Neural crest cell (in vitro differentiated cells): ENCODE measurements around the gene LBHD1. TPM values are rescaled to one million over a fixed set of nuclear protein-coding genes. Genes with fewer than 3 reads are reported as not detected.

Experiments
- DNase-seq: peaks from one replicate; pipeline ENCODE4 v3.0.0; 2021; ENCODE audit warnings: low read depth, mixed read lengths, low spot score
- H3K27ac Mint-ChIP-seq: one replicate; pipeline ENCODE4 v1.8.0; 2021; ENCODE audit warnings: mild to moderate bottlenecking, mixed read lengths; ENCODE audit not compliant: unreplicated experiment
- H3K27me3 Mint-ChIP-seq: 2 replicates; pipeline ENCODE4 v1.8.0; 2021; ENCODE audit warnings: low read depth, mild to moderate bottlenecking, mixed read lengths
- H3K36me3 Mint-ChIP-seq: 2 replicates; pipeline ENCODE4 v1.8.0; 2021; ENCODE audit warnings: low read depth, mild to moderate bottlenecking, mixed read lengths
- H3K4me1 Mint-ChIP-seq: 2 replicates; pipeline ENCODE4 v1.8.0; 2021; ENCODE audit warnings: mixed read lengths
- H3K4me3 Mint-ChIP-seq: one replicate; pipeline ENCODE4 v1.8.0; 2021; ENCODE audit warnings: mild to moderate bottlenecking, mixed read lengths
- H3K9me3 Mint-ChIP-seq: 2 replicates; pipeline ENCODE4 v1.8.0; 2021; ENCODE audit warnings: mixed read lengths
- total RNA-seq: library from RNA; stranded (reverse); gene quantifications from 2 replicates; pipeline ENCODE4 v1.2.1, GENCODE V29; 2021
- TF ChIP-seq, protein P1 (sequence below): fragments of 200-600 bp; sonication (generic); conservative IDR thresholded peaks from 2 replicates; pipeline ENCODE4 v1.5.0; 2021; ENCODE audit warnings: antibody characterized with exemption, mild to moderate bottlenecking

Gene LBHD1
- total RNA-seq, 1 donor from 2014 or later: 7.0 TPM

DNA sequence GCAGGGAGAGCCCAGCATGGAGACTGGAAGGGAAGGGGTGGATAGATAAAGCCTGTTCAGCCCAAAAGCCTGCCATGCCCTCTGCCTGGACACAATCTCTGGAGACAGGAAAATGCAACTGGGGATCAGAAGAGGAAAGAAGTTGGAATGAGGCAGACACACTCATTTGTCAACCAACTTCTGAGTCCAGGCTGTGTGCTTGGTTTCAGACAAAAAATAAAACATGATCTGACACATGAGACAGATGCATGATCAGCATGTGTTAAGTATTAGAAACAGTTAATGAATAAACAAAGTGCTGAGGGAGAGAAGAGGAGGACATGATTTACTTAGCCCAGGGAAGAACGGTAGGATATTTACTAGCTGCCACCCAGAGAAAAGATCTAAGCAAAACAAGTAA is 16.4 kb upstream of the LBHD1 start:
- peaks cover 7% of the 10 kb centered on the region for H3K36me3 Mint-ChIP-seq

DNA sequence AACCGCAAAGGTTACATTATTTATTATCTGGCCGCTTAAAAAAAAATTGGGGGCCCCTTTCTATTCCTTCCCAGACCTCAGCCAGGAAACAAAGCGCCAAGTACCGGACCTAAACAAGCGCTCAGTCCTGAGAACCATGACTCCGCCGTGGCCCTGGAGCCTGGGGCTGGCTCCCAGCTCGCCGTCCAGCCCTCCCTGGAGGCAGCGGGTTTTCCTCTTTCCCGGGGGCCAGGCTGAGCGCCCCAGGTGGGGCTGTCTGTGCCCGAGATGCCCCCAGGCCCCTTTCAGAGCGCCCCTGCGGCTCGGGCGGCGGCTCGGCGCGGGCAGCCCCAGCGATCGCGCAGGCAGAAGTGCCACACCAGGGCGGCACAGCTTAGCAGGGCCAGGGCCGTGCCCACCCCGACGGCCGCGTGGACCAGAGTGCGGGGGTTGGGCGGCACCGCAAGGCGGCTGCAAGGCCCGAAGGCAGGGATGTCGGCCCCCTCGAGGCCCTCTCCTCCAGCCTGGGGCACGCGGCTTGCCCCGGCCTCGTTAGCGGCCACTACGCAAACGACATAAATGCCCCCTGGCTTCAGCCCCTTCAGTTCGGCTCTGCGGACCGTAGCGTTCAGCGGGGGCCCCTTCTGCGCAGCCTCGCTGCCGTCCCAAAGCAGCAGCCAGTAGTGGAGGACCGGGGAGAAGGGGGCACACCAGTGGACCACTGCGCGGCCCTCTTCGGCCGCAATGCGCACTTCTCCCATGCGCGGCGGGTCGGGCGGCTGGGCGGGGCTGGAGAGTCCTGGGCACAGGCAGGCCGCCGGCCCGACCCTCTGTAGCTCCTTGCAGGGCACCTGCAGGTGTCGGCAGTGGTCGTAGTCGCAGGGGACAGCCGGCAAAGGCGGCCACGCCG is 15.7 kb upstream of the LBHD1 start:
- H3K9me3 Mint-ChIP-seq: no peaks in the 10 kb centered on the region
- H3K4me3 Mint-ChIP-seq: no peak overlapping the region
- DNase-seq: no peak

More for the DNA sequence above, 16.4 kb upstream of the LBHD1 start:
- H3K4me1 Mint-ChIP-seq: peaks cover 18% of the 10 kb centered on the region
- DNase-seq: no peak
- H3K4me3 Mint-ChIP-seq: no peak overlapping the region
- H3K27ac Mint-ChIP-seq: no peak overlapping the region
- no peaks in the 10 kb centered on the region for H3K27me3 Mint-ChIP-seq
- H3K9me3 Mint-ChIP-seq: no peaks in the 10 kb centered on the region
- TF ChIP-seq, protein P1, sequence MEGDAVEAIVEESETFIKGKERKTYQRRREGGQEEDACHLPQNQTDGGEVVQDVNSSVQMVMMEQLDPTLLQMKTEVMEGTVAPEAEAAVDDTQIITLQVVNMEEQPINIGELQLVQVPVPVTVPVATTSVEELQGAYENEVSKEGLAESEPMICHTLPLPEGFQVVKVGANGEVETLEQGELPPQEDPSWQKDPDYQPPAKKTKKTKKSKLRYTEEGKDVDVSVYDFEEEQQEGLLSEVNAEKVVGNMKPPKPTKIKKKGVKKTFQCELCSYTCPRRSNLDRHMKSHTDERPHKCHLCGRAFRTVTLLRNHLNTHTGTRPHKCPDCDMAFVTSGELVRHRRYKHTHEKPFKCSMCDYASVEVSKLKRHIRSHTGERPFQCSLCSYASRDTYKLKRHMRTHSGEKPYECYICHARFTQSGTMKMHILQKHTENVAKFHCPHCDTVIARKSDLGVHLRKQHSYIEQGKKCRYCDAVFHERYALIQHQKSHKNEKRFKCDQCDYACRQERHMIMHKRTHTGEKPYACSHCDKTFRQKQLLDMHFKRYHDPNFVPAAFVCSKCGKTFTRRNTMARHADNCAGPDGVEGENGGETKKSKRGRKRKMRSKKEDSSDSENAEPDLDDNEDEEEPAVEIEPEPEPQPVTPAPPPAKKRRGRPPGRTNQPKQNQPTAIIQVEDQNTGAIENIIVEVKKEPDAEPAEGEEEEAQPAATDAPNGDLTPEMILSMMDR: no peak

DNA sequence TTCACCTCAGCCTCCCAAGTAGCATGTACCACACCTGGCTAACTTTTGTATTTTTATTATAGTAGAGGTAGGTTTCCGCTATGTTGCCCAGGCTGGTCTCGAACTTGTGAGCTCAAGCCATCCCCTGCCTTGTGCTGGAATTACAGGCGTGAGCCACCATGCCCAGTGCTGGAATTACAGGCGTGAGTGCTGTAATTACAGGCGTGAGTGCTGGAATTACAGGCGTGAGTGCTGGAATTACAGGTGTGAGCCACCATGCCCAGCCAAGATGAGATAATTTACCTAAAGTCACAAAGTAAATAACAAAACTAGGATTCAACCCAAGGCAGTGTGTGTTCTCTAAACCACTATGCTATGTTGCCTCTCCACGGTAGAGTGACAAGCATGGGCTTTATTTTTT is 10.5 kb upstream of the LBHD1 start:
- no peaks in the 10 kb centered on the region for H3K27me3 Mint-ChIP-seq
- DNase-seq: no peak
- TF ChIP-seq, protein P1: no peak
- no peak overlapping the region for H3K27ac Mint-ChIP-seq
- H3K4me3 Mint-ChIP-seq: no peak overlapping the region
- H3K36me3 Mint-ChIP-seq: peaks cover 5% of the 10 kb centered on the region
- H3K4me1 Mint-ChIP-seq: peaks cover 23% of the 10 kb centered on the region
- no peaks in the 10 kb centered on the region for H3K9me3 Mint-ChIP-seq

More for the DNA sequence above, 15.7 kb upstream of the LBHD1 start:
- Mint-ChIP-seq H3K27me3 (no peaks in the 10 kb centered on the region), H3K36me3 (peaks cover 4% of the 10 kb centered on the region), H3K27ac (no peak overlapping the region), H3K4me1 (peaks cover 18% of the 10 kb centered on the region)
- TF ChIP-seq, protein P1: no peak

DNA sequence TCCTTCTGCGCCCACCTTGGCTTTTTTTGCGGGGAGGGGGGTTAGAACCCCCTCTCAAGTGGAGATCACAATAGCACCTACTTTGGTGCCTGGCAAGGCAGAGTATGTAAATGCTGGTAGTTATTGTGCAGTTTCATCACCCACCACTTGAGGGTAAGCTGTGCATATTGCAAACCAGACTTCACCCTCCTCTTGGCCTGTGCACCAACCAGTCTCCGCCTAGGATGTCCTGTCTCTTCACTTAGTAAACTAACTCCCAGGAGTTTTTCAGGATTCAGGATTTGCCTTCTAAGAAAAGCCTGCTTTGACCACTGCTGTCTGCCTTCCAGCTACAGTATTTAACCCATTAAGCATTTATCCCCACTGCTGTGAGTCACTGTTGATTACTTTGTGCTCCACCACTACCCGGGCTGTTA is 8.8 kb upstream of the LBHD1 start:
- TF ChIP-seq, protein P1: peak; percentile 59
- H3K27me3 Mint-ChIP-seq: no peaks in the 10 kb centered on the region
- DNase-seq: no peak
- no peaks in the 10 kb centered on the region for H3K9me3 Mint-ChIP-seq
- peaks cover 28% of the 10 kb centered on the region for H3K4me1 Mint-ChIP-seq
- H3K4me3 Mint-ChIP-seq: peak overlapping the region; percentile 81
- H3K27ac Mint-ChIP-seq: no peak overlapping the region
- H3K36me3 Mint-ChIP-seq: peaks cover 5% of the 10 kb centered on the region

DNA sequence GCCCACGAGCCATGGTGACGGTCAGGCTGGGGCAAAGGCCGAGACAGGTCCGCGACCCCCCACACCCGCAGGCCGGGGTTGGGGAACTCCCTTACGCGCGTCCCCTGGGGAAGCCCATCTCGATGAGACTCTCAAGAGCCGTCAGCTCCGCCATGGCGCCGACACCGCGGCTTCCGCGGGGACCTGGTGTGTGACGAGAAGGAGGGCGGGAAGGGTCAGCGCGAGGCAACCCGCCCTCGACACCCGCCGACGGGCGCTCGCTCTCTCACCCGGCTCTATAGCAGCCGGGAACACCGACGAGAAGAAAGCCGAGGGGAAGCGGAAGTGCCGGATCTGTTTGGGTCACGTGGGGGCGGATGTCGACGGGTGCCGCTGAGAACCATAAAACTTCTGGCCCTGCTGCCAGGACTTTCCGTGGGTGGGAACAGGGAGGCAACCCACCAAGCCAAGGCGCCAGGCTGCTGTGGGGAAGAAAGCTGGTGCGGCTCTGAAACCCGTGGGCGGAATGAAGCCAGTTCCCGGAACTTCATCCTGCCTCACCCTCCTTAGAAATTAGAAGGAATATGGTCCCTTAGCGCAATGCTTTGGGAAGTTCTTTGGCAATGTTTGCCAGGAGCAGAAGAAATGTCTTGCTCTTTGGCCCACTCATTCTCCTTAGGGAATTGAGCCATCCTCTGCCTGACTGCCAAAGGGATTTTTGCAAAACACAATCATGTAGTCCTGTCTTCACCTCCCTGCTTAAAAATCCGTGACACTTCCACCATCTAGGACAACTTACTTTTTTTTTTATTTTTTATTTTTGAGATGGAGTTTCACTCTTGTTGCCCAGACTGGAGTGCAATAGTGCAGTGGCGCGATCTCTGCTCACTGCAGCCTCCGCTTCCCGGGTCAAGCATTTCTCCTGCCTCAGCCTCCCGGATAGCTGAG is 7.0 kb upstream of the LBHD1 start, which contains the start of gene UBXN1:
Gene UBXN1 (minus strand): TSS at position 304 of the 927 bp plus-strand sequence. CDS start 150 bp downstream, at position 154.
- H3K4me3 Mint-ChIP-seq: peak within 1 kb of the TSS; percentile 92
- peak within 1 kb of the TSS; percentile 90 for H3K27ac Mint-ChIP-seq
- H3K4me1 Mint-ChIP-seq: peaks cover 32% of the 10 kb centered on the region
- no peaks in the 10 kb centered on the region for H3K9me3 Mint-ChIP-seq
- H3K36me3 Mint-ChIP-seq: peaks cover 5% of the 10 kb centered on the region
- H3K27me3 Mint-ChIP-seq: no peaks in the 10 kb centered on the region
- DNase-seq: peak; percentile 71
- TF ChIP-seq, protein P1: no peak
